Hematopoietic multipotent progenitor cell treated with erythropoietin and hydrocortisone succinate and interleukin-3 and kit ligand, for 15 days (in vitro differentiated cells): Measurements from ENCODE around the gene MTCP1.

Source experiments
- DNase-seq: peaks from one replicate; pipeline ENCODE4 v3.0.0-alpha.2; 2015; ENCODE audit warnings: low spot score

Gene MTCP1

DNA sequence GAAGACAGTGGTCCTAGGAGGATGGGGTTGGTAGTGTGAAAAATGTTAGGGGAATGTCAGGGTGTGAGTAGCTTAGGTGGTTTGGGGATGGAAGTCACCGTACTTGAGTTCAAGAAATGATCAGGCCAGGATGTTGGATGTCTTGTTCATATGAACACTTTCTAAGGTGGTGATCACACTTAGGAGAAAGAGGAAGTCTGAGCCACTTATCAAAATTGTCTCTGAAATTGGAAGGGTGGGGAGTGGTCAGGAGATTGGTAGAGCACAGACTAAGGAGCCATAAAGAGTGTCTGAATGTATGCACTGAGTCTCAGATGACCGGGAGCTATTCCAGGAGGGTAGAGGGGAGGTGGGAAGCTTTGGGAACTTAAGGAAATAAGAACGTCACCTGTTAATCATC, 17.3 kb downstream of the MTCP1 start:
- DNase-seq, result no peak

- DNase-seq, result no peak
Measured at GRCh38 chrX:155052738-155053498, 18.0 kb downstream of the MTCP1 start.

- DNase-seq, result peak; percentile 59
Measured at GRCh38 chrX:155048977-155049619, 21.8 kb downstream of the MTCP1 start.

- no peak for DNase-seq
Measured at GRCh38 chrX:155046811-155047528, 24.0 kb downstream of the MTCP1 start.

DNA sequence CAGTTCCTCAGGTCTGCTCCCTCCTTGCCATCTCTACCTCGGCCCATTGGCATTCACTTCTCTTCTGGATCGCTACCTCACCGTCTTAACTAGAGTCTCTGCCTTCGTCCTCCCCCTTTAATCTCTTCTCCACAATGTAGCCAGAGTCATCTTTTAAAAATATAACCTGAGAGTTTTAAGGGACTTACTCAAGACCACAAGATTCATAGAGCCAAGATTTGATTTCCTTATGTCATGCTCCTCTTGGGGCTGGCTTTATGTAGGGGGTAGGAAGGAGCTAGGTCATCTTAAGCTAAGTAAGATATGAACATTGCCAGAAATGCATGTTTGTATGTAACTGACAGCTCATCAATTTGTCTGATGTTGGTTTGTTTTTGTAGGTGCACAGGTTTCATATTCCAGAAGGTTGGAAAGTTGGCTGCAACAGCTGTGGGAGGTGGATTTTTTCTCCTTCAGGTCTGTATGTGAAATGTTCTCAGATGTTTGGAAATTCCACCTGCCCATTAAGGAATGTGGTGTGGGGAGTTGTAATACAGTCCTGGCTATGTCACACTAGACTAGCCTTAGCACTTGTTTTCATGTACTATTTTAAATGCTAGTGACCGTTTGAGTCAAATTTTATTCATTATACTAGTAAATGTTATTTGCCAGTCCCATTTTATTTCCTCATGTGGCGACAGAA, 24.7 kb downstream of the MTCP1 start:
- no peak for DNase-seq

GRCh38 chrX:155035688-155036087, 35.2 kb downstream of the MTCP1 start:
- no peak for DNase-seq

DNA sequence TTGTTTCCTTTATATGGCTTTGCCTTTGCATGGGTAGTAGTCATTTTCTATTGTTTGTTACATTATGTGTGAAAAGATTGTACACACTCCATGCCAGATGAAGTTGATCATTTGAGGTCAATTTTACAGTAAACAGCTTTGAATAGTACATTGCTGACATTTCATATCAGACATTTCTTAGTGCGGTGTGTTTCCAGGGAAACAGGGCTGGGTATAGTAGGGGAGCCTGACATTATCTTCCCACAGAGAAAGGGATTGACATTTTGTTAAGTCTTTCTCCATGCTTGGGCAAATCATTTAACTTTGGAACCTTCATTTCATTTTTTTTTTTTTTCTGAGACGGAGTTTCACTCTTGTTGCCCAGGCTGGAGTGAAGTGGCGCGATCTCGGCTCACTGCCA, 39.3 kb downstream of the MTCP1 start:
- DNase-seq, result no peak

- no peak for DNase-seq
Measured at GRCh38 chrX:155028877-155029291, 42.1 kb downstream of the MTCP1 start.

DNA sequence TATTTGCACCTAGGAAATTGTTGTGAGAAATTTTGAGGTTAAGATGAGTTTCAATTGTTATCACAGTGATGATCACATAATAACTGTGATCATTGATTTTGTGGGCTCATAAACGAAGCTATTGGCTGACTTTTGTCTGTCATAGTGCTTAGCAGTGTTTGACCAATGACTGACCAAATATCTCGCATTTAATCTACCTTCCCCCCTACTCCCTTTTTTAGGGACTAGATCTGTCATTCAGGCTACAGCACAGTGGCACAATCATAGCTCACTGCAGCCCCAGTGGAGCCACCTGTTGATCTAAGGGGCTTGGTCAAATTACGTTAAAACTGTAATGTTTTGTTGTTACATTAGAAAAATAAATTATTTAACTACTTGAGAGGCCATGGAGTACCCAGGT, 42.8 kb downstream of the MTCP1 start:
- no peak for DNase-seq

DNA sequence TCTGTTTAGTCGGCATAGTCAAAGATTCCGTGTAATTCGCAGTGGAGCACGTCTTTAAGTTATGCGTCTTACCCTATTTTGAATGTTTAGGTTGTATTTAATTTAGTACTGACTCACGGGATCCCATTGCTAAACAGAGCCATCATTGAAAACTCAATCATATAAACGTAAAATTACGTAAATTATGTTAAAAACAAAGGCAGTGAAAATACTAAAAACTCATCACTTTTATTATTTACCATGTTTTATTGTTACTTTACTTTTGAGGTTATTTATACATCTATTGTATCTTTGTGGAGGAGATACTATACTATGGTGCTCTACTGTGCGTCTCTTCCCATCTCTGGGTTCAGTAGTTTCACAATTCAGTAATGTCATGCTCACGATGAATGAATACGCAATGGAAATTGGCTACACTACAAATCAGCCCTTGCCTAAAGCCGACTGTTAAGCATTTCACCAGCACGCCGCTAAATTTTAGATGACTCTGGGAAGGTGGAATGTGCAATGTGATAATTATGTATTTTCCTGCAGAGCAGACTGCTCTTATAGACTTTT, 43.3 kb downstream of the MTCP1 start:
- DNase-seq, result peak; percentile 57

DNA sequence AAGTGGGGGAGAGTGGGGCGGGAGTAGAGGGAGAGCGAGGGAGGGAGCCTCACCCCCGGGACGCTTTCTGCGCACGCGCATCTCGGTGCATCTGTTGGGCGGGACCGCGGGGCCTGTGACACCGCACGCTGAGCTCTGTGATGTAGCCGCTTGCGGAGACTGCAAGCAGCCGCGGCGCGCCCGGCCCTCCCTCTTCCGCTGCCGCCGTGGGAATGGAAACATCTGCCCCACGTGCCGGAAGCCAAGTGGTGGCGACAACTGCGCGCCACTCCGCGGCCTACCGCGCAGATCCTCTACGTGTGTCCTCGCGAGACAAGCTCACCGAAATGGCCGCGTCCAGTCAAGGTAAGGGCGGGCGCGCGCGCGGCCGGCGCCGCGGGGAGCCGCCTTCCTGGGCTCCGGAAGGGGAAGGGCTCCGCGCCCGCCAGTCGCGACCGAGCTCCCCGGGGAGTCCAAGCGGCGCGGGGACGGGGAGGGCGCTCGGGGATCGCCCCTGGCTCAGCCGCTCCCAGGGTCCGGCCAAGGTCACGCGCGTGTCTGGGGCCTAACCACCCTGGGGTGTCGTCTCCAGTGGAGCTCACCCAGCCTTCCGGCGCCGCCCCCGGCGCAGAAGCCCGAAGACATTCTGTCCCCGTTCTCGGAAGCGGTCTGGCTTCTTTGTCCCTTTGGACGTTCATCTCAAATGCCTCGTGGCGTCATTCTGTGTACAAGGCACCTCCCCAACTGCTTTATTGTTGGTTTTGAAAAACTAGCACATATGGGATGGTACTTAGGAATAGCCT, 44.0 kb downstream of the MTCP1 start, which contains the start of gene FUNDC2:
Gene FUNDC2 (plus strand): TSS at position 118 of the 782 bp plus-strand sequence. CDS start 95 bp downstream, at position 213.
- peak; percentile 92 for DNase-seq

DNA sequence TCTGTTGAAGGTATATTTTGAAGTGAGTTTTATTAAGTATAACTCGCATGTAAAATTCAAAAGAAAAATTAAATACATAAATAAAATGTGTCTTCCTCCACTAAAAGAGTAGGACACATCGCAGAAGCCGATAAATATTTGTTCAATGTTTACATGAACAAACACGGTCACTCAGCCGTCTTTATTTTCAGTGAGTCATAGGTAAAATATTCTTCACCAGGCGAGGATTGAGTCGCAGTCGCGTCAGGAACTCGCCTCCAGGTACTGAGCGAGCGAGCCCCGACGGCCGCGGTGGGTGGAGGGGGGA, 44.6 kb downstream of the MTCP1 start:
- no peak for DNase-seq

DNA sequence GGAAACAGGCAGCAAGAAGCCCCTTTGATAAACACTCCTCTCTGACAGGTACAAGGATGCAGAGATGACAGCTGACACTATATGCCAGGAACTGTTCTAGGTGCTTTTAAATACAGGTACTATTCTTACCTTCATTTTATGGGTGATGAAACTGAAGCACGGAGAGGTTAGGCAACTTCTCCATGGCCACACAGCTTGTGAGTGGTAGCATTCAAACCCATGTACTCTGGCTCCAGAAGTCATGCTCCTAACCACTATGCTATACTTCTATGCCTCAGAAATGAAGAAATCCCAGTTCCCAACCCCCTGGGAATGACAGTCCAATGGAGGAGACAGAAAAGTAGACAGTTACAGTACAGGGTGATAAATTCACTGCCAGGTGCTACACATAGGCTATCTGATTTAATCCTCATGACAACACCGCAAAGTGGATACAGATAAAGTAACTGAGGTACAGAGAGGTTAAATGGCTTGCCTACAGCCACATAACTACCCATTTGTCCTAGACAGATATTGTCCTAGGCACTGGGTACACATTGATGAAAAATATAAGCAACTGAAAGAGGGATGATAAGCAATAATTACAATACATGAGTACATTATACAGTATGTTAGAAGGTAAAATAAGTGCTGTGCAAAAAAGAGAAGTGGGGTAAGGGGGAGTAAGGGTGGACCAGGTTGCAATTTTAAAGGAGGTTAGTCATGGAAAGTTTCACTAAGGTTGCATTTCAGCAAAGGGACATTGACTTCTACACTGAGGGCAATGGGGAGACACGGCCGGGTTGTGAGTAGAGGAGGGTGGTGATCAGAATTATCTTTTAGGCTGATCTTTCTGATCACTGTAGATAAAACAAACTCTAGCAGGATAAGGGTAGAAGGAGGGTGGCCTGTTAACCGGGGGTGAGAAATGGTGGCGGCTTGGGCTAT, 46.8 kb downstream of the MTCP1 start:
- DNase-seq, result no peak

DNA sequence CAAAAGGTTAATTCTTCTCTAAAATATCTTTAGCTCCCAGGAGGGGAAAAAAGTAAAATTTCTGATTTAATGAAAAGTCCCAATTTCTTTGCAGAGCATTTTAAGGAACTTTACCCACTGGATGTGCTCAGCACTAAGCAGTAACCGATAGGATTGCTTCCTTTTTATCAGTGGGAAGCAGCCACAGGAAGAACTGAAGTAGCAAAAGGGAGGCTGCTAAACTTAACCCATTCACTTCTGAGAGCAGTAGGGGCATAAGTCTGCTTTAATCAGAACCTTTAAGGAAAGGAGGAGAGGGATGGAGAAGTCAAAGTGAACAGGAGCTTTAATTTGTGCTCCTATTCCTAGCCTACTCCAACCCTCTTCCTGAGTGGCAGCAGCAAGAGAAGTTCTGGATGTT, 48.4 kb downstream of the MTCP1 start, which contains the start of gene F8:
Gene F8 (minus strand): TSS at position 139 of the 400 bp plus-strand sequence. CDS start 171 bp downstream, outside the sequence.
- DNase-seq, result no peak

- DNase-seq, result no peak
Measured at GRCh38 chrX:155020591-155020990, 50.3 kb downstream of the MTCP1 start.
